ENCODE measurements around the gene P4HA2. TPM values are rescaled to one million over a fixed set of nuclear protein-coding genes. Genes with fewer than 3 reads are reported as not detected.

The P4HA2 gene
- total and polyA plus RNA-seq, 2 experiments from 2014 or later: 139 to 246 TPM

- Histone ChIP-seq H3K9me2 (replicated peaks; ENCODE audit: insufficient read depth) (no peaks in the 10 kb centered on the region), H3K27me3 (no peaks in the 10 kb centered on the region), H3K4me3 (peak within 1 kb of the TSS; percentile 93), H3K36me3 (replicated peaks; ENCODE audit: insufficient read depth, low read depth) (no peaks in the 10 kb centered on the region), H3K4me2 (peak within 1 kb of the TSS; percentile 98), H3K27ac (peak within 1 kb of the TSS; percentile 98), H3K79me2 (peaks cover 8% of the 10 kb centered on the region), H2AFZ (peak within 1 kb of the TSS; percentile 85), H3K9me3 (ENCODE audit: low read depth) (no peaks in the 10 kb centered on the region), H4K20me1 (ENCODE audit: insufficient read depth, poor library complexity, severe bottlenecking) (no peaks in the 10 kb centered on the region), H3K4me1 (ENCODE audit: insufficient read depth) (peaks cover 41% of the 10 kb centered on the region)
- TF ChIP-seq CTCF (IDR thresholded peaks at IDR 0.05; ENCODE audit: poor library complexity): no peak
- TF ChIP-seq EZH2 (IDR thresholded peaks at IDR 0.05; ENCODE audit: borderline replicate concordance): no peak
- TF ChIP-seq EZH2phosphoT487 (IDR thresholded peaks at IDR 0.05; ENCODE audit: low read depth, severe bottlenecking, unreplicated experiment): no peak
- peak; percentile 74 for DNase-seq (ENCODE audit: low spot score)
- WGBS (ENCODE audit: low lambda C conversion rate, missing lambda C conversion rate): 15% methylated on average over 56 of the region's 88 CpGs
These were observed 29.8 kb upstream of the P4HA2 start, which contains the start of gene PDLIM4 for GRCh38 chr5:132257131-132258101. Gene PDLIM4, plus strand, starts transcription at chr5:132257696. Its CDS starts 39 bp downstream, at chr5:132257735.

GRCh38 chr5:132256783-132257130, 29.1 kb upstream of the P4HA2 start:
- H3K9me2 ChIP-seq (replicated peaks; ENCODE audit: insufficient read depth): no peaks in the 10 kb centered on the region
- H3K79me2 ChIP-seq: peaks cover 8% of the 10 kb centered on the region
- peak overlapping the region; percentile 61 for H3K4me3 ChIP-seq
- peaks cover 41% of the 10 kb centered on the region for H3K4me1 ChIP-seq (ENCODE audit: insufficient read depth)
- H2AFZ ChIP-seq: peak overlapping the region; percentile 84
- H3K9me3 ChIP-seq (ENCODE audit: low read depth): no peaks in the 10 kb centered on the region
- no peaks in the 10 kb centered on the region for H3K36me3 ChIP-seq (replicated peaks; ENCODE audit: insufficient read depth, low read depth)
- no peaks in the 10 kb centered on the region for H3K27me3 ChIP-seq
- peak overlapping the region; percentile 98 for H3K4me2 ChIP-seq
- no peak for TF ChIP-seq EZH2 (IDR thresholded peaks at IDR 0.05; ENCODE audit: borderline replicate concordance)
- TF ChIP-seq EZH2phosphoT487 (IDR thresholded peaks at IDR 0.05; ENCODE audit: low read depth, severe bottlenecking, unreplicated experiment): no peak
- no peak for TF ChIP-seq CTCF (IDR thresholded peaks at IDR 0.05; ENCODE audit: poor library complexity)
- peak overlapping the region; percentile 51 for H3K27ac ChIP-seq
- no peak for DNase-seq (ENCODE audit: low spot score)
- 85% methylated on average over 6 of the region's 6 CpGs for WGBS (ENCODE audit: low lambda C conversion rate, missing lambda C conversion rate)
- no peaks in the 10 kb centered on the region for H4K20me1 ChIP-seq (ENCODE audit: insufficient read depth, poor library complexity, severe bottlenecking)

GRCh38 chr5:132256086-132256782, 28.6 kb upstream of the P4HA2 start:
- no peak for DNase-seq (ENCODE audit: low spot score)
- TF ChIP-seq EZH2phosphoT487 (IDR thresholded peaks at IDR 0.05; ENCODE audit: low read depth, severe bottlenecking, unreplicated experiment) (no peak), CTCF (IDR thresholded peaks at IDR 0.05; ENCODE audit: poor library complexity) (no peak), EZH2 (IDR thresholded peaks at IDR 0.05; ENCODE audit: borderline replicate concordance) (no peak)
- no peaks in the 10 kb centered on the region for H3K9me2 ChIP-seq (replicated peaks; ENCODE audit: insufficient read depth)
- peaks cover 41% of the 10 kb centered on the region for H3K4me1 ChIP-seq (ENCODE audit: insufficient read depth)
- no peaks in the 10 kb centered on the region for H3K27me3 ChIP-seq
- no peak overlapping the region for H3K4me2 ChIP-seq
- H3K4me3 ChIP-seq: no peak overlapping the region
- no peaks in the 10 kb centered on the region for H4K20me1 ChIP-seq (ENCODE audit: insufficient read depth, poor library complexity, severe bottlenecking)
- no peak overlapping the region for H3K27ac ChIP-seq
- H3K79me2 ChIP-seq: peaks cover 8% of the 10 kb centered on the region
- WGBS (ENCODE audit: low lambda C conversion rate, missing lambda C conversion rate): 97% methylated on average over 4 of the region's 4 CpGs
- H2AFZ ChIP-seq: no peak overlapping the region
- no peaks in the 10 kb centered on the region for H3K36me3 ChIP-seq (replicated peaks; ENCODE audit: insufficient read depth, low read depth)
- H3K9me3 ChIP-seq (ENCODE audit: low read depth): no peaks in the 10 kb centered on the region
